Hematopoietic multipotent progenitor cell (in vitro differentiated cells): Measurements from ENCODE around the gene PPIL1. TPM values are rescaled to one million over a fixed set of nuclear protein-coding genes. Genes with fewer than 3 reads are reported as not detected.

ENCODE experiments used
- DNase-seq, 3 donors: peaks; one replicate each; pipeline ENCODE4 v3.0.0-alpha.2; 2011 to 2015; ENCODE audit warnings: low read depth in 2 of 3, low spot score in 2 of 3
- total RNA-seq: library from RNA; depleted of rRNA; stranded (reverse); fragments of >200 nt; gene quantifications from one replicate; pipeline ENCODE4 v1.2.3, GENCODE V29; 2012

PPIL1 gene
- total RNA-seq, 1 donor, result 17.8 TPM

- no peak for DNase-seq
Observed at GRCh38 chr6:36837686-36838085, 36.9 kb downstream of the PPIL1 start.

- DNase-seq, result no peak
Observed at GRCh38 chr6:36837022-36837339, 37.6 kb downstream of the PPIL1 start.

- DNase-seq, result no peak
Observed at GRCh38 chr6:36836111-36837021, 38.2 kb downstream of the PPIL1 start.

- no peak for DNase-seq
Observed at GRCh38 chr6:36834576-36835341, 39.8 kb downstream of the PPIL1 start.

GRCh38 chr6:36833182-36833789, 41.3 kb downstream of the PPIL1 start:
- DNase-seq, result no peak

- no peak for DNase-seq
Observed at GRCh38 chr6:36832313-36832712, 42.3 kb downstream of the PPIL1 start.

- no peak for DNase-seq
Observed at GRCh38 chr6:36830577-36830976, 44.0 kb downstream of the PPIL1 start.

GRCh38 chr6:36829919-36830544, 44.6 kb downstream of the PPIL1 start:
- no peak for DNase-seq

GRCh38 chr6:36827261-36828079, 47.1 kb downstream of the PPIL1 start:
- DNase-seq, result peak in 2 of 3 donors; percentile 87 to 90

- no peak for DNase-seq
Observed at GRCh38 chr6:36826520-36827227, 47.9 kb downstream of the PPIL1 start.

GRCh38 chr6:36825994-36826393, 48.6 kb downstream of the PPIL1 start:
- peak in 1 of 3 donors; percentile 21 for DNase-seq

GRCh38 chr6:36825452-36825851, 49.2 kb downstream of the PPIL1 start:
- DNase-seq, result no peak

- DNase-seq, result no peak
Observed at GRCh38 chr6:36824253-36824652, 50.4 kb downstream of the PPIL1 start.

- DNase-seq, result no peak
Observed at GRCh38 chr6:36823421-36824096, 51.0 kb downstream of the PPIL1 start.

- no peak for DNase-seq
Observed at GRCh38 chr6:36822506-36823269, 51.9 kb downstream of the PPIL1 start.

- DNase-seq, result no peak
Observed at GRCh38 chr6:36821581-36822335, 52.8 kb downstream of the PPIL1 start.
